KMS-11 (cell line): Measurements from ENCODE around the gene NFE2L3.

Source experiments
- H2AFZ ChIP-seq: fragments of 200-600 bp; sonication (generic); 2 replicates; pipeline ENCODE4 v1.6.1; 2016; ENCODE audit warnings: antibody characterized with exemption, mixed run types, low read depth
- H3K27ac ChIP-seq: fragments of 200-600 bp; sonication (generic); 2 replicates; pipeline ENCODE4 v1.6.1; 2016; ENCODE audit warnings: mild to moderate bottlenecking, mixed run types
- H3K27me3 ChIP-seq: fragments of 200-600 bp; sonication (generic); 2 replicates; pipeline ENCODE4 v1.6.1; 2017; ENCODE audit warnings: mild to moderate bottlenecking, low read depth, mixed run types, moderate library complexity; ENCODE audit not compliant: insufficient read depth
- H3K36me3 ChIP-seq: fragments of 200-600 bp; sonication (generic); 2 replicates; pipeline ENCODE4 v1.6.1; 2017; ENCODE audit warnings: mild to moderate bottlenecking, mixed run types; ENCODE audit not compliant: insufficient read depth
- H3K4me1 ChIP-seq: fragments of 200-600 bp; sonication (generic); 2 replicates; pipeline ENCODE4 v1.6.1; 2016; ENCODE audit warnings: mild to moderate bottlenecking, low read depth, mixed run types; ENCODE audit not compliant: poor library complexity, severe bottlenecking
- H3K4me2 ChIP-seq: fragments of 200-600 bp; sonication (generic); 2 replicates; pipeline ENCODE4 v1.7.0; 2016; ENCODE audit warnings: mild to moderate bottlenecking, mixed run types
- H3K4me3 ChIP-seq: fragments of 200-600 bp; sonication (generic); IDR thresholded peaks from 2 replicates; pipeline ENCODE4 v1.6.1; 2017; ENCODE audit warnings: low read depth, low read length, mixed read lengths; ENCODE audit not compliant: insufficient read depth
- H3K79me2 ChIP-seq: fragments of 200-600 bp; sonication (generic); 2 replicates; pipeline ENCODE4 v1.6.1; 2016; ENCODE audit warnings: low read depth, mixed run types; ENCODE audit not compliant: insufficient read depth
- H3K9ac ChIP-seq: fragments of 200-600 bp; sonication (generic); 2 replicates; pipeline ENCODE4 v1.6.1; 2016; ENCODE audit warnings: mild to moderate bottlenecking, mixed run types
- H4K20me1 ChIP-seq: fragments of 200-600 bp; sonication (generic); 2 replicates; pipeline ENCODE4 v1.6.1; 2016; ENCODE audit warnings: mild to moderate bottlenecking, mixed run types; ENCODE audit not compliant: insufficient read depth
- TF ChIP-seq, protein P1 (sequence below): fragments of 200-600 bp; sonication (generic); conservative IDR thresholded peaks from 2 replicates; pipeline ENCODE4 v1.6.1; 2017; ENCODE audit warnings: low read depth, mild to moderate bottlenecking, antibody characterized with exemption, low read length, moderate library complexity, mixed read lengths

The NFE2L3 gene

GRCh38 chr7:26201247-26202018 is 49.4 kb downstream of the NFE2L3 start, which contains the start of gene CBX3:
TSS of gene CBX3 (plus strand) at chr7:26201745. CDS start at chr7:26202999, 1,254 bp downstream.
- TF ChIP-seq, protein P1, sequence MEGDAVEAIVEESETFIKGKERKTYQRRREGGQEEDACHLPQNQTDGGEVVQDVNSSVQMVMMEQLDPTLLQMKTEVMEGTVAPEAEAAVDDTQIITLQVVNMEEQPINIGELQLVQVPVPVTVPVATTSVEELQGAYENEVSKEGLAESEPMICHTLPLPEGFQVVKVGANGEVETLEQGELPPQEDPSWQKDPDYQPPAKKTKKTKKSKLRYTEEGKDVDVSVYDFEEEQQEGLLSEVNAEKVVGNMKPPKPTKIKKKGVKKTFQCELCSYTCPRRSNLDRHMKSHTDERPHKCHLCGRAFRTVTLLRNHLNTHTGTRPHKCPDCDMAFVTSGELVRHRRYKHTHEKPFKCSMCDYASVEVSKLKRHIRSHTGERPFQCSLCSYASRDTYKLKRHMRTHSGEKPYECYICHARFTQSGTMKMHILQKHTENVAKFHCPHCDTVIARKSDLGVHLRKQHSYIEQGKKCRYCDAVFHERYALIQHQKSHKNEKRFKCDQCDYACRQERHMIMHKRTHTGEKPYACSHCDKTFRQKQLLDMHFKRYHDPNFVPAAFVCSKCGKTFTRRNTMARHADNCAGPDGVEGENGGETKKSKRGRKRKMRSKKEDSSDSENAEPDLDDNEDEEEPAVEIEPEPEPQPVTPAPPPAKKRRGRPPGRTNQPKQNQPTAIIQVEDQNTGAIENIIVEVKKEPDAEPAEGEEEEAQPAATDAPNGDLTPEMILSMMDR = no peak
- peak within 1 kb of the TSS; percentile 41 for H3K4me3 ChIP-seq
- peaks cover 38% of the 10 kb centered on the region; the same call in 1 of the 2 replicates for H3K36me3 ChIP-seq
- no peaks in the 10 kb centered on the region for H3K27me3 ChIP-seq
- peaks cover 89% of the 10 kb centered on the region for H3K79me2 ChIP-seq
- H2AFZ ChIP-seq = peak within 1 kb of the TSS; percentile 53
- H3K9ac ChIP-seq = peak within 1 kb of the TSS; percentile 98
- peaks cover 42% of the 10 kb centered on the region for H3K4me1 ChIP-seq
- peak within 1 kb of the TSS; percentile 88 for H3K4me2 ChIP-seq
- peak within 1 kb of the TSS; percentile 94 for H3K27ac ChIP-seq
- peaks cover 66% of the 10 kb centered on the region for H4K20me1 ChIP-seq

DNA sequence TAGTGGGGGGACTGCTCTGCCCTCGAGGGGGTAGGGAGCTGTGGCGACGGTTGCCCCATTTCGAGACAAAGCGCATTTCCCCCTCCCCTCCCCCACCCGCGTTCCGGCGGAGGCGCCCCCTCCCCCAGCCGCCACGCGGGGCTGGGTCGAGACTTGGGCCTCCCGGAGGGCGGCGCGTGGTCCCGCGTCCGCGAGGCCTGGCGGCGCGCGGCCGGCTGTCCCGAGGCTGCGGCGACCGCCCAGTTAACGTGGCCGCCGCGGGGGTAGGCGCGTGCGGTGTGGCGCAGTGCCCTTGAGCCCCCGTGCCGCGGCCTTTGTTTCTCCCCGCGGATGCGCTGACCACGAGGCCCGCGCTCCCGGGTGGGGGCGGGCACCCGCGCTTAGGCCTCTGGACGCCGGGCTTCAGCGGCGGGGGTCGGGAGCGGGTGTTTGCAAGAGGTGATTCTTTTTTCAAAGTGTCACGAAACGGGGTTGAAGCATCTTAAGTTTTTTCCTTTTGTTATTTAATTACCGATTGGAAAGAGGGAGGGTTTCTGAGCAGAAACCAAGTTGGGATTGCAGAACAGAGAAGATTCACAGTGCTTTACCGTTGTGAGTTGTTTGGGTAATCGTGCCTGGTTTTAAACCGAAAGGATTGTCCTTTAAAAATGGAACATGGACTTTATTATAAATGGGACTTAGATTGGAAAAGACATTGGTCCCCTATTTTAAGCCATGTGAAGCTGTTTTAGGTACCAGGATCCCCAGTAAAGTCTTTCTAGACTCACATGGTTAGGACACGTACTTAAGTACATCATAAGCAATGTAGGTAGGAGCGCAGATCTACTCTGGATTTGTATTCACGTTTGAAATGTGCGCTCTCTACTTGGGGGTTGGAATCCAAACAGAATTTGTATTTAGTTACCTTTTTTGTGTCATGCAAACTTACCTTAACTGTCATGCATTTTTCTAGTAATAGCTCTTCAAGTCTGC is 50.3 kb downstream of the NFE2L3 start:
- H3K9ac ChIP-seq = peak overlapping the region; percentile 98
- peak overlapping the region; percentile 88 for H3K4me2 ChIP-seq
- peaks cover 37% of the 10 kb centered on the region for H3K36me3 ChIP-seq
- peak overlapping the region; percentile 94 for H3K27ac ChIP-seq
- H3K27me3 ChIP-seq = no peaks in the 10 kb centered on the region
- no peak overlapping the region for H3K4me3 ChIP-seq
- H3K79me2 ChIP-seq = peaks cover 89% of the 10 kb centered on the region
- H4K20me1 ChIP-seq = peaks cover 57% of the 10 kb centered on the region
- H2AFZ ChIP-seq = no peak overlapping the region
- peaks cover 42% of the 10 kb centered on the region for H3K4me1 ChIP-seq
- TF ChIP-seq, protein P1 = no peak

DNA sequence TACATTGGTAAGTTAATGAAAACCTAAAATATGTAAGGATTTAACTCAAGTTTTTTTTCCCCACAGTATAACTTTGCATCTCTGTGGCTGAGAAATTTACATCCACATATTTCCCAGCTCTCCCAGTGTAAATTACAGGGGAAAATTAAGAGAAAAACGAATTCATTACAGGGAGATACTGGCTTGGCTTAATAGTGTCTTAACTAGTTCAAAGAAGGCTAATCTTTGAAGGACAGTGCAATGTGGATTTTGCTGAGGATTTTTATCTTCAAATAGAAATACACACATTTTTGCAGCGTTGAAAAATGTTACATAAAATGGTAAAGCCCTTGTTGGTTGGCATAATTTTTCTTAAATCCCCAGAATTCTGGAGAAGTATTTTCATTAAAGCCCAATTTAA is 51.0 kb downstream of the NFE2L3 start:
- Histone ChIP-seq H3K9ac (peak overlapping the region; percentile 98), H3K4me3 (no peak overlapping the region), H3K79me2 (peaks cover 89% of the 10 kb centered on the region), H3K27me3 (no peaks in the 10 kb centered on the region), H3K36me3 (peaks cover 35% of the 10 kb centered on the region), H2AFZ (no peak overlapping the region), H4K20me1 (peaks cover 50% of the 10 kb centered on the region), H3K4me1 (peaks cover 35% of the 10 kb centered on the region), H3K27ac (peak overlapping the region; percentile 94; the same call in 1 of the 2 replicates), H3K4me2 (peak overlapping the region; percentile 88)
- TF ChIP-seq, protein P1 = no peak

- Histone ChIP-seq H3K9ac (no peak overlapping the region), H3K27me3 (no peaks in the 10 kb centered on the region), H3K4me2 (no peak overlapping the region), H3K79me2 (peaks cover 75% of the 10 kb centered on the region), H3K36me3 (peaks cover 50% of the 10 kb centered on the region), H3K27ac (no peak overlapping the region), H3K4me3 (no peak overlapping the region), H4K20me1 (peaks cover 32% of the 10 kb centered on the region), H3K4me1 (peaks cover 35% of the 10 kb centered on the region), H2AFZ (no peak overlapping the region)
- TF ChIP-seq, protein P1 = no peak
These were observed 56.0 kb downstream of the NFE2L3 start for GRCh38 chr7:26208040-26208439.
